Sciatic nerve (tissue), 2 donors: Measurements from ENCODE around the gene BEAN1. TPM values are rescaled to one million over a fixed set of nuclear protein-coding genes. Genes with fewer than 3 reads are reported as not detected.
A peak's percentile ranks its signal among the peaks of the same experiment; 100 is the strongest.
"Not testable (repeated sequence)": the region's sequence is repeated elsewhere in the genome, so short reads cannot be mapped to it uniquely, and the experiment has no call there.

Source experiments
- ATAC-seq: fragments of 200-7000 bp; cut with Tn5 transposase; one replicate; pipeline ENCODE4 v1.9.1; 2020; ENCODE audit warnings: mild to moderate bottlenecking, moderate library complexity
- DNase-seq: peaks from one replicate; pipeline ENCODE4 v3.0.0-alpha.2; 2020; ENCODE audit warnings: low spot score
- intact Hi-C: fragments of 100-400 bp; cut with DNase I; formaldehyde crosslinking; loops from one replicate; pipeline ENCODE4 v1.14.2; 2022
- total RNA-seq: library from RNA; stranded (reverse); fragmentation: NEBNext Ultra II Directional; extraction: Animal tissue kit (Norgen Biotek cat#: 25700); gene quantifications from one replicate; pipeline ENCODE4 v1.2.1, GENCODE V29; 2021
- donor health status: DM: no; HTN: no; CAD: no.
- donor health status: DM: no; HTN: no; CAD: no.

Gene BEAN1
- total RNA-seq, 1 donor from 2014 or later = 1.8 TPM

GRCh38 chr16:66489818-66490217, 62.7 kb downstream of the BEAN1 start:
- ATAC-seq (no peak), DNase-seq (peak; percentile 26)
- intact Hi-C loops = no loop called here

GRCh38 chr16:66490774-66491715, 64.0 kb downstream of the BEAN1 start:
- ATAC-seq (no peak), DNase-seq (peak; percentile 49)
- intact Hi-C loops = no loop called here

DNA sequence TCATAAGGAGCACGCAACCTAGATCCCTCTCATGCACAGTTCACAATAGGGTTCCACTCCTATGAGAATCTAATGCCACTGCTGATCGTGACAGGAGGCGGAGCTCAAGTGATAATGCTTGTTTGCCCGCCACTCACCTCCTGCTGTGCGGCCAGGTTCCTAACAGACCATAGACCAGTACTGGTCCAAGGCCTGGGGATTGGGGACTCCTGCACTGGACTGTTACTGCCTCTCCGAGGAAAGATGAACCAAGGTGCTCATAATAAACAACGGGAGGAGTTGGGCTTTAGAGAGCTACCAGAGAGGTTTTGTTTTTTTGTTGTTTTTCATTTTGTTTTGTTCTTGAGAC, 64.6 kb downstream of the BEAN1 start:
- no peak for ATAC-seq

GRCh38 chr16:66493490-66494401, 66.7 kb downstream of the BEAN1 start:
- intact Hi-C loops = no loop called here
- ATAC-seq = no peak

More for the DNA sequence above, 64.6 kb downstream of the BEAN1 start:
- intact Hi-C loops = no loop called here
- peak; percentile 48 for DNase-seq

GRCh38 chr16:66494916-66495315, 67.8 kb downstream of the BEAN1 start:
- intact Hi-C loops = loop anchor here (5.0 kb wide), 1 partner anchor 612 kb away; the partner anchor contains the start of gene PHAF1
- ATAC-seq (no peak), DNase-seq (no peak)

More at GRCh38 chr16:66493490-66494401, 66.7 kb downstream of the BEAN1 start:
- DNase-seq = peak; percentile 38

DNA sequence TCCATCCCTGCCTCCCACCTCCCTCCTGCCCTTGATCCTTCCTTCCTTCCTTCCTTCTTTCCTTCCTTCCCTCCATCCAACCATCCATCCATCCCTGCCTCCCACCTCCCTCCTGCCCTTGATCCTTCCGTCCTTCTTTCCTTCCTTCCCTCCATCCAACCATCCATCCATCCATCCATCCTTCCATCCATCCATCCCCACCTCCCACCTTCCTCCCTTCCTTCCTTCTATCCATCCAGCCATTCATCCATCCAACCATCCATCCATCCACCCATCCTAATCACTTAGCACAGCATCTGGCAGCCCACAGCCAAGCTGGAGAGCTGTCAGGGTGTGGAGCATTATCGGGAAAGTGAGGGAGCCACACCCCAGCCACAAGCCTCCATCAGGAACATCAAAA, 68.3 kb downstream of the BEAN1 start:
- ATAC-seq (no peak), DNase-seq (peak; percentile 14)
- intact Hi-C loops = loop anchor here (5.0 kb wide), 1 partner anchor 612 kb away; the partner anchor contains the start of gene PHAF1

- DNase-seq, ATAC-seq: not testable (repeated sequence)
- intact Hi-C loops = loop anchor here (5.0 kb wide), 1 partner anchor 611 kb away; the partner anchor contains the start of gene PHAF1
Measured at GRCh38 chr16:66496226-66496625, 69.1 kb downstream of the BEAN1 start.

DNA sequence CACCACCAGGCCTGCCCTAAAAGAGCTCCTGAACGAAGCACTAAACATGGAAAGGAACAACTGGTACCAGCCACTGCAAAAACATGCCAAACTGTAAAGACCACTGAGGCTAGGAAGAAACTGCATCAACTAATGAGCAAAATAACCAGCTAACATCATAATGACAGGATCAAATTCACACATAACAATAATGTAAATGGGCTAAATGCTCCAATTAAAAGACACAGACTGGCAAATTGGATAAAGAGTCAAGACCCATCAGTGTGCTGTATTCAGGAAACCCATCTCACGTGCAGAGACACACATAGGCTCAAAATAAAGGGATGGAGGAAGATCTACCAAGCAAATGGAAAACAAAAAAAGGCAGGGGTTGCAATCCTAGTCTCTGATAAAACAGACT, 70.8 kb downstream of the BEAN1 start:
- ATAC-seq, DNase-seq: not testable (repeated sequence)
- intact Hi-C loops = loop anchor here (5.0 kb wide), 1 partner anchor 609 kb away; the partner anchor contains the start of gene PHAF1

- DNase-seq, ATAC-seq, intact Hi-C loops: not testable (repeated sequence)
Measured at GRCh38 chr16:66501563-66501962, 74.5 kb downstream of the BEAN1 start.

- peak; percentile 85 for DNase-seq
- intact Hi-C loops = no loop called here
Measured at GRCh38 chr16:66502020-66502913, 75.2 kb downstream of the BEAN1 start.

DNA sequence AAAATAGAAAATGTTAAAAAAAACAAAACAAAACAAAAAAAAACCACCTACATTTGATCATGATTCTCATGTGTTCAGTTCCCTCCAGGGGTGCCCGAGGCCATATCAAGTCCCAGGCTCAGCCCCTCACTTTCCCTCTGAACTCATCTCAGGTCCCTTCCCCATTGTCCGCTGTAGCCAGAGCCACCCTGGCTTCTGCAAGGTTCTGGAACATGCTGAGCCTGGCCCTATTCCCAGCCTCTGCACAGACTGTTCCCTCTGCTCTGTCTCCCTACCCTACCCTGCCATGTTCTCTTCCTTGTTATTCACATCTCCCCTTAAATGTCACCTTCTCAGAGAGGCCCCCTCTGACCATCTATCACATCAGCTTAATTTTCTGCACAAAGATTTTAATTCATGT, 75.9 kb downstream of the BEAN1 start:
- intact Hi-C loops = no loop called here
- peak; percentile 63 for DNase-seq
- peak; percentile 82 for ATAC-seq

More at GRCh38 chr16:66502020-66502913, 75.2 kb downstream of the BEAN1 start:
- peak; percentile 98 for ATAC-seq

DNA sequence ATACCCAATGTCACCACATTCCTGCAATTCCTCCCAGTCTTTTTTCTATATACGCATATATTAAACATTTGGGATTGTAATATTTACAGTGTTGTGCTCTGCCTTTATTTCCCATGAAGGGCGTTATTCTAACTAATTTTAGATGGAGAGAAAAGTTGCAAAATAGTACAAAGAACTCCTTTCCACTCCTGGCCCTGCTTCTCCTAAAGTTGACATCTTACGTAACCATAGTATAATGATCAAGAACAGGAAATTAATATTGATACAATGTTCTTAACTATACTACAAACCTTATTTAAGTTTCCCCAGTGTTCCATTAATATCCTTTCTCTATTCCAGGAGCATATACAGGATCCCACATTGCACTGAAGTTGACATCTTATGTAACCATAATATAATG, 76.5 kb downstream of the BEAN1 start:
- no peak for DNase-seq
- ATAC-seq = no peak
- intact Hi-C loops = no loop called here

DNA sequence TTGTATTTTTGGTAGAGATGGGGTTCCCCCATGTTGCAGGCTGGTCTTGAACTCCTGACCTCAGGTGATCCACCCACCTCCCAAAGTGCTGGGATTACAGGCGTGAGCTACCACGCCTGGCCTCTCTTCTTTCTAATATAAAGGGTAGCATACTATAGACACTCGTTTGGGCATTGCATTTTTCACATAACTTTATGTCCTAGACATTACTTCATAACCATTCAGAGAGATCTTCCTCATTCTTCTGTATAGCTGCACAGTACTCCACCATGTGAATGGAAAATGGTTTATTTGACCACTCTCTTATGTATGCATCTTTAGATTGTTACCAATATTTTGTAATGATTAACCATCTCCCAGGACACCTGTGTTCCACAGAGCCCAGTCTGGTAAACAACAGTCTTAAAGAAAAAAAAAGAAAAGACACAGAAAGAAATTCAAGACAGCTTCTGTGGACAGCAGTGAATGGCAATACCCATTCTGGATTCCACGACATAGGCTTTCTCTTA, 80.7 kb downstream of the BEAN1 start:
- DNase-seq (no peak), ATAC-seq (no peak)
- intact Hi-C loops = no loop called here

GRCh38 chr16:66508248-66508913, 81.3 kb downstream of the BEAN1 start:
- no peak for ATAC-seq
- no peak for DNase-seq

DNA sequence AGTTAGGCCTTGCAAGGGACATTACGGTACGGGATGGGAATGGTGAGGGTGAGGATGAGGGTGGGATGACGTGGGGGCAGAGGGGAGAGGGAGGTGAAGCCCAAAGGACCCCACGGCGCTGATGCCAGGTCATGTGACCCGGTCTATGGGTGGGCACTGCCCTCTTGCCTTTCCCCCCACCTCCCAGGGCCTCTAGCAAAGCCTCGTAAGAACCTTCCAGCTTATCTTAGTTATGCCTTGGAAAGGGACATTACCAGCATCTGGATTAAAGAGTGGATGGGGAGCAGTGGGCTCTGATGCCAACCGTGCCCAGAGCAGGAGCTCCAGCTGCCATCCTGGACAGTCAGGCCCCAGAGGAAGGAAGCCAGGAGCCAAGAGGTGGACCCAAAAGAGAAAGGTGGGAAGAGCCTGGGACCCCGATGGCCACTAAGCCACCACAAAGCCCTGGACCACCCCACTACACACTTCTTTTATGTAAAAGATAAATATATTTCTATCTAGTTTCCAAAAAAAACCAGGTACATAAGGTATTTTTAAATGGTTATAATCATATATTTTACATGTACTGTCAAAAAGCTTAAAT, 81.9 kb downstream of the BEAN1 start:
- DNase-seq (peak; percentile 53), ATAC-seq (no peak)
- intact Hi-C loops = no loop called here

More at GRCh38 chr16:66508248-66508913, 81.3 kb downstream of the BEAN1 start:
- intact Hi-C loops = no loop called here

- no peak for ATAC-seq
- intact Hi-C loops = no loop called here
- DNase-seq = peak; percentile 54
Measured at GRCh38 chr16:66509576-66509975, 82.5 kb downstream of the BEAN1 start.

DNA sequence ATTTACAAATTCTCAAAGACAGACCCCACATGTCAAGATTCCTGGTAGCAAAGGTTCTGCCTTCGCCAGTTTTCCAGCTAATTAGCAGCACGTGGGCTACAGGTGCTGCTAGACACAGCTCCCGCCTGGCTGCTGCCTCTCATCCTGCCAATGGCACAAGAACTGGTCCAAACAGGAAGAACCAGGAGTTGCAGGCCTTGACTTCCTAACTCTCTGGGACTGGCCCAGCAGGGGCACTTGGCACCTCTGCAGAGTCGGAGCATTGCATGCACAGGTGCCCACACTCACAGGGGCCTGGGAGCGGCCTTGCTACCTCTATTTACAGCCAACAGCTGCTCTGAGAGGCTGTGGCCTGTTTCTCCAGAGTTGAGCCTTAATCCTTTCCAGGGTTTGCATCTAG, 83.2 kb downstream of the BEAN1 start:
- DNase-seq (peak; percentile 51), ATAC-seq (no peak)
- intact Hi-C loops = no loop called here
